ENCODE measurements around the gene AQP12B. TPM values are rescaled to one million over a fixed set of nuclear protein-coding genes. Genes with fewer than 3 reads are reported as not detected.

AQP12B gene
- total RNA-seq, 3 donors from 2014 or later, result 0.16 to 10.0 (median 3.9) TPM

DNA sequence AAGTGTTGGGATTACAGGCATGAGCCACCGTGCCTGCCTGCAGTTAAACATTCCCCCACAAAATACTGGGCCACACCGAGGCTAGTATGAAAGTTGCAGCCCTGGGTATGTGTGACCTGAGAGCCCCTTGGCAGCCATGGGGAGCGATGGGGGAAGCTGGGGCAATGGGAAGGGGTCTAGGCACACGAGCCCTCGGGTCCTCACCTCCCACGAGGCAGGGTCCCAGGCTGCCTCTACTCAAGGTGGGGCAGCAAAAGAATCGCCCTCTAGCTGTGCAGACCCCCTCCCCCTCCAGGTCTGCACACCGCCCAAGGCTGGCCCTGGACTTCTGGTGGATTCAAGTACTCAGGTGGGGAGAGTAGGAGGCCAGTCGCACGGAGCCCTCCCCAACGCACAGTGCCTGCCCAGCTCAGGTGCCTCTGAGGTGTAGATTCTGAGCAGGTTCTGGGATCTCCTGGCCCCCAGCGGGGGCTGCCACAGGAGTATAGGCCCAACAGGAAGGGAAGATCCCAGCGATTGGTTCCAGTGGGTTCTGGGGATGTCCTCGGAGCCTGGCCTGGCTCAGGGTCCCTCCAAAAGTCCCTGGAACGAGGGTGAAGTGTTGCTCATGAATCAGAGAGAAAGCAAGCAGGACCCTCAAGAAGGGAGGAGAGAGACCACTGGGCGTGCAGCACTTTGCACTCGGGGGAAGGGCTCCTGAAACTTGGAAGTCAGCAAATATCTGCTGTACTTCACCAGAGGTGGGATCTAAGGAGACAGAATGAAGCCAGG is 54.8 kb downstream of the AQP12B start:
- Histone ChIP-seq H3K4me1 (ENCODE audit: low read depth) (peaks cover 9% of the 10 kb centered on the region), H3K36me3 (ENCODE audit: low read depth) (no peaks in the 10 kb centered on the region), H3K4me3 (no peak overlapping the region), H3K9me3 (no peaks in the 10 kb centered on the region)
- TF ChIP-seq CTCF (IDR thresholded peaks at IDR 0.05), result no peak
- intact Hi-C loops (cut with DNase I, micrococcal nuclease), result no loop called here
- DNase-seq (peak in 2 of 3 donors; percentile 19 to 39), ATAC-seq (no peak)

GRCh38 chr2:240626531-240627300 is 56.0 kb downstream of the AQP12B start:
- H3K9me3 ChIP-seq, result no peaks in the 10 kb centered on the region
- ATAC-seq (peak; percentile 11), DNase-seq (peak in 2 of 3 donors; percentile 52 to 69)
- intact Hi-C loops (cut with DNase I, micrococcal nuclease), result no loop called here
- H3K36me3 ChIP-seq (ENCODE audit: low read depth), result no peaks in the 10 kb centered on the region
- TF ChIP-seq CTCF (IDR thresholded peaks at IDR 0.05), result no peak
- H3K4me1 ChIP-seq (ENCODE audit: low read depth), result peaks cover 9% of the 10 kb centered on the region
- no peak overlapping the region for H3K4me3 ChIP-seq

Other genes starting within 250 kb of the AQP12B start
- gene GPC1, start 247.2 kb downstream of the AQP12B start, total RNA-seq, result 10 to 100 TPM; 12.4 to 29.2 (median 15.4) TPM
- 10 to 100 TPM; 23.0 to 32.7 (median 23.5) TPM for gene ANKMY1, start 124.9 kb downstream of the AQP12B start, total RNA-seq
- 1 to 10 TPM; 3.5 to 5.3 (median 4.3) TPM for gene DUSP28, start 122.5 kb downstream of the AQP12B start, total RNA-seq
- gene RNPEPL1, start 114.4 kb downstream of the AQP12B start, total RNA-seq, result 100 to 1,000 TPM in 1 of 3 donors, 10 to 100 TPM in 2; 76.4 to 119 (median 76.9) TPM
- gene CAPN10, start 96.2 kb downstream of the AQP12B start, total RNA-seq, result 10 to 100 TPM; 34.0 to 55.5 (median 40.4) TPM
- 100 to 1,000 TPM in 1 of 3 donors, 10 to 100 TPM in 2; 47.1 to 132 (median 76.8) TPM for gene GPR35, start 57.4 kb downstream of the AQP12B start, total RNA-seq
- gene AQP12A, start 9.0 kb upstream of the AQP12B start, total RNA-seq, result 10 to 100 TPM in 1 of 3 donors, 1 to 10 TPM in 1, not detected in 1; 9.7 to 18.9 TPM
- 10 to 100 TPM in 1 of 3 donors, 1 to 10 TPM in 2; 1.5 to 17.2 (median 1.9) TPM for gene KIF1A, start 137.3 kb upstream of the AQP12B start, total RNA-seq
- 1 to 10 TPM in 2 of 3 donors, under 1 TPM in 1; 0.22 to 4.1 (median 1.0) TPM for gene AGXT, start 185.9 kb upstream of the AQP12B start, total RNA-seq
- gene MAB21L4, start 213.3 kb upstream of the AQP12B start, total RNA-seq, result 10 to 100 TPM in 1 of 3 donors, 1 to 10 TPM in 2; 3.3 to 13.2 (median 8.1) TPM
- gene CROCC2, start 223.5 kb upstream of the AQP12B start, total RNA-seq, result under 1 TPM in 2 of 3 donors, not detected in 1; 0.07 to 0.19 TPM

All from mucosa of descending colon (tissue), 3 donors.